GM12878 (cell line): ENCODE results near the gene KIDINS220.

ENCODE experiments used
- FOXM1 ChIP-seq: IDR thresholded peaks from 2 replicates; pipeline ENCODE4 v1.6.1; 2012; ENCODE audit warnings: low read depth, mild to moderate bottlenecking, inconsistent platforms, low read length, moderate library complexity
- TF ChIP-seq, protein P1 (sequence below): fragments of 450-650 bp; IDR thresholded peaks from 2 replicates; pipeline ENCODE4 v1.6.1; 2017; ENCODE audit warnings: mild to moderate bottlenecking

DNA sequence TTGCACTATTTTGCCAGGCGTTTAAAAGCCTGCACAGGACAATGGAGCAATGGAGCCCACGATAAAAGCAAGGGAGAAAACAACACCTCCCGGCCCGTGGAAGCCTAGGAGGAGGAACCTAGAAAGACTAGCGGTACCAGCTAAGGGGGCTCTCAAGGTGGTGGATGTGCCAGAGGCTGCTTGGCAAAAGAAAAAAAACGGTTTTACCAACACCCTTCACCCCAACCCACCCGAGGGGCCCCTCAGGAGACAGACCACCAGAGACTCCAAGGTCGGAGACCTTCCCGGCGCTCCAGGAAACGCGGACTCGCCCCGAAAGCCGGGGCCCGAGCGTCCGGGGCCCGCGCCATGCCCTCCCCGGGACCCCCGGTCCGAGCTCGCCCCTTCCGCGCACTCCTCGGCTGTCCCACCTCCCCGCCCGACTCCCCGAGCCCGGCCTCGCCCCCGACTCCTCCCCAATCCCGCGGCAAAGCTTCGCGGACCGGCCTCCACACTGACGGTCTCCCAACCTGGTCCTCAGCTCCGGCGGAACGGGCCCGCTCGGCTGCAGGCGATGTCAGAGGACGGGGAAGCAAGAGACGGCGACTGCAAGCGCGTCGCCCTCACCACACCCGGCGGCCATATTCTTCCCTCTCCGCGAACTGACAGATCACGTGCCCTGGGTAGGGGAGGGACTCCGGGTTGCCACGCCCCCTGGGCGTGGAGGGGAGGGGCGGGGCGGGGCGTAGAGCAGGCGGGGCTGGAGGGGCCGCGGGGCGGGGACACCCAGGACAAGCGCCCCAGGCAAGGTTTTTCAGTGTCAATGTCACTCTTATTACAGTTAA lies at the start of gene KIDINS220:
- TF ChIP-seq, protein P1, sequence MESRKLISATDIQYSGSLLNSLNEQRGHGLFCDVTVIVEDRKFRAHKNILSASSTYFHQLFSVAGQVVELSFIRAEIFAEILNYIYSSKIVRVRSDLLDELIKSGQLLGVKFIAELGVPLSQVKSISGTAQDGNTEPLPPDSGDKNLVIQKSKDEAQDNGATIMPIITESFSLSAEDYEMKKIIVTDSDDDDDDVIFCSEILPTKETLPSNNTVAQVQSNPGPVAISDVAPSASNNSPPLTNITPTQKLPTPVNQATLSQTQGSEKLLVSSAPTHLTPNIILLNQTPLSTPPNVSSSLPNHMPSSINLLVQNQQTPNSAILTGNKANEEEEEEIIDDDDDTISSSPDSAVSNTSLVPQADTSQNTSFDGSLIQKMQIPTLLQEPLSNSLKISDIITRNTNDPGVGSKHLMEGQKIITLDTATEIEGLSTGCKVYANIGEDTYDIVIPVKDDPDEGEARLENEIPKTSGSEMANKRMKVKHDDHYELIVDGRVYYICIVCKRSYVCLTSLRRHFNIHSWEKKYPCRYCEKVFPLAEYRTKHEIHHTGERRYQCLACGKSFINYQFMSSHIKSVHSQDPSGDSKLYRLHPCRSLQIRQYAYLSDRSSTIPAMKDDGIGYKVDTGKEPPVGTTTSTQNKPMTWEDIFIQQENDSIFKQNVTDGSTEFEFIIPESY: no peak
- no peak for TF ChIP-seq FOXM1
